IPS-NIHi7 (cell line): ENCODE data around the gene TMEM222.
"Not testable (repeated sequence)": the region's sequence is repeated elsewhere in the genome, so short reads cannot be mapped to it uniquely, and the experiment has no call there.

Source experiments
- DNase-seq: peaks from one replicate; pipeline ENCODE4 v3.0.0; 2012; ENCODE audit warnings: mixed read lengths; ENCODE audit errors: extremely low spot score

The TMEM222 gene

GRCh38 chr1:27321813-27322568 lies at the start of gene TMEM222:
Gene TMEM222 (plus strand): TSS chr1:27322163. CDS start chr1:27322198, 35 bp downstream.
- DNase-seq, result peak; percentile 99

- no peak for DNase-seq
Observed at GRCh38 chr1:27274204-27274603, 47.8 kb upstream of the TMEM222 start.

- no peak for DNase-seq
Observed at GRCh38 chr1:27275696-27276095, 46.3 kb upstream of the TMEM222 start.

GRCh38 chr1:27284425-27285273 lies 37.3 kb upstream of the TMEM222 start:
- peak; percentile 93 for DNase-seq

GRCh38 chr1:27285274-27285660 lies 36.7 kb upstream of the TMEM222 start:
- no peak for DNase-seq

GRCh38 chr1:27285821-27286220 lies 36.1 kb upstream of the TMEM222 start:
- not testable (repeated sequence) for DNase-seq

- not testable (repeated sequence) for DNase-seq
Observed at GRCh38 chr1:27289125-27289524, 32.8 kb upstream of the TMEM222 start.

GRCh38 chr1:27290581-27290980 lies 31.4 kb upstream of the TMEM222 start:
- no peak for DNase-seq

- DNase-seq, result no peak
Observed at GRCh38 chr1:27292106-27292505, 29.9 kb upstream of the TMEM222 start.

GRCh38 chr1:27293915-27294314 lies 28.0 kb upstream of the TMEM222 start:
- no peak for DNase-seq

- DNase-seq, result peak; percentile 79
Observed at GRCh38 chr1:27296773-27297291, 25.1 kb upstream of the TMEM222 start.

GRCh38 chr1:27297903-27298302 lies 24.1 kb upstream of the TMEM222 start:
- no peak for DNase-seq

GRCh38 chr1:27298632-27299384 lies 23.2 kb upstream of the TMEM222 start:
- no peak for DNase-seq

GRCh38 chr1:27299385-27300271 lies 22.3 kb upstream of the TMEM222 start:
- peak; percentile 66 for DNase-seq

GRCh38 chr1:27300341-27301051 lies 21.5 kb upstream of the TMEM222 start:
- peak; percentile 92 for DNase-seq

- no peak for DNase-seq
Observed at GRCh38 chr1:27301052-27301422, 20.9 kb upstream of the TMEM222 start.

GRCh38 chr1:27301582-27302199 lies 20.3 kb upstream of the TMEM222 start:
- DNase-seq, result no peak

GRCh38 chr1:27302612-27303011 lies 19.4 kb upstream of the TMEM222 start:
- DNase-seq, result no peak

- no peak for DNase-seq
Observed at GRCh38 chr1:27303509-27303908, 18.5 kb upstream of the TMEM222 start.

- DNase-seq, result no peak
Observed at GRCh38 chr1:27306071-27306470, 15.9 kb upstream of the TMEM222 start.
